ENCODE measurements around the gene SLC28A1.
A peak's percentile ranks its signal among the peaks of the same experiment; 100 is the strongest.

Gene SLC28A1

DNA sequence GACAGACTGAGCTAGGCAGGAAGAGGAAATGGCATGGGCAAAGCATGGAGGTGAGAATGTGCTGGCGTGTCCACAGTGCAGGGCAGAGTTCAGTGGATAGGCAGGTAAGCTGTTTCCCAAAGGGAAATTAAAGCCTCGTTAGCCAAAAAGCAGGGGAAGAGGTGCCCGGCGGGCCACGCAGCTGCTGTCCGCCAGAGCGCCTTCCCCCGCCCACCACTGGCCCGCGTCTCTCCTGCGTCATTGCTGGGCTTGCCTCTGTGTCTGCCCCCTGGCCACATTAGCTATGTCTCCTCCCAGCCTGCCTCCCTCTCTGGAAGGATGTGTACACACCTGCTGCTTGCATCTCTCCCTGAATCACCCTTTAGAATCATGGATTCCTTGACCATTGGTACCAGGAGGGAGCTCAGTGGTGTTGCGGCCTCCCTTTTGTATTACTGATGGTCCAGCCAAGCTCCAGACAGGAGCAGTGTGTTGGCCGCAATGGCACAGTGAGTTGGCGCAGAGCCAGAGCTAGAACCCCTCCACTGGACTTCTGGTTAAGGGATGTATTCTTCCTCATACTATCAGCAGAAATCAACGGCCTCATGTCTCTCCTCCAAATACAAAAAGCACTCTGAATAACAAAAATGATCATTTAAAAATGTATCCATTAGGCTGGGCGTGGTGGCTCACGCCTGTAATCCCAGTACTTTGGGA lies 26.6 kb downstream of the SLC28A1 start:
- no peak for DNase-seq (ENCODE audit: low read depth)

GRCh38 chr15:84911879-84912660 lies 27.6 kb downstream of the SLC28A1 start:
- peak; percentile 98 for DNase-seq (ENCODE audit: low read depth)

DNA sequence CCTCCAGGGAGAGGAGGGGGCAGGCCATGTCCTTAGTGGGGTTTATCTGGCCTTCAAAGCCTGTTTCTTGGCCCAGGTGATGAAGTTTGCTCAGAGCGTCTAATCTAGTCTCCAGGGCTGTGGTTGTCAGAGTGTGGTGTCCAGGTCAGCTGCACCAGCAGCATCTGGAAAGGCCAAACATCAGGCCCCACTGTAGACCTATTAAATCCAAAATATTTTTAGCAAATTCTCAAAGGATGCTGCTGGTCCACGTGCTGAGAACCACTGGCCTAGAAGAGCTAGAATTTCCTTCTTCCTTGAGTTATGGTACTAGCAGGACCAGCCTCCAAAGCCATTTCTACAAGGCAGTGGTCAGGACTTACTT lies 28.9 kb downstream of the SLC28A1 start:
- no peak for DNase-seq (ENCODE audit: low read depth)

GRCh38 chr15:84914351-84914750 lies 29.9 kb downstream of the SLC28A1 start:
- no peak for DNase-seq (ENCODE audit: low read depth)

DNA sequence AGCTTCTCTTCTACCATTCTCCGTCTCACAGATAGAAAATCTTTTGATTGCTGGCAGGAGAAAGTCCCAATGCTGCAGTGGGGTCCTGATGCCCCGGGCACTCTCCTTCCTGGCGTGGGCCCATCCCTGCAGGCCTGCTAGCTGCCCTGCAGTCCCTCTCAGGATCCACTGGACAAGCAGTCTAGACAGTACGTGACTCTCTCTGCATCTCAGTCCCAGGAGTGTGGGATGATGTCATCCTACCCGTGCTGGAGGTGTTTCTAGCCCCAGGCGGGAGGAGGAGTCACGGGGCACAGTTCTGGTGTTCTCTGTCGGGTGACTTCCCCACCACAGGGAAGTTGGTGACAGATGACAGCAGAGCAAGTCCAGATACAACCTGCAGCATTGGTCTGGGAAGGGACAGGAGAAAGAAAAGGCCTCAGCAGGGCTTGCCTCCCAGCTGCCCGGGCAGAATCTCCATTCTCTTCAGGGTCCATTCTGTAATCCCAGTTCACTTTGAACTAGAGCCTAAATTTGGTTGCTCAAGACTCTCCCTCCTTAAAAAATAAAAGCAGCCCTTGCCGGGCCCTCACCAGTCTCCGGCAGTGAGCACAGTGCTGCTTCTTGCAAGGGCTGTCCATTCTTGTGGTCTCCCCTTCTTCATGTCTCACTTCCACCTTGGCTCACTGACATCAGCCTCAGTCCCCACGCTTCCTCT lies 30.6 kb downstream of the SLC28A1 start:
- peak; percentile 70 for DNase-seq (ENCODE audit: low read depth)

DNA sequence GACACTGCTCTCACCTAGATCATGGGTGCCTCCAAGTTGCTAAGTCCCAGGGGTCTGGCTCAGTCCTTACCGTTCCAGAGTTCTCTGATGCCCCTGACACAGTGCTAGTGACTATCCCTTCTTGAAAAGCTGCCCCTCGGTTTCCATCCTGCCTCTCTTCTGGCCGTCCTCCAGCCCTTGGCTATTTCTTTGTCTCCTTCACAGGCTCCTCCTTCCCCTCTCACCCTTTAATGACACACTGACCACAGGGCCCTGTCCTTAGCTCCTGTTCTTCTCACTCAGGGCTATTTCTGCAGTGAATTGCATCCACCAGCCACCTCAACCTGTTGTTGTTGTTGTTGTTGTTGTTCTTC lies 31.1 kb downstream of the SLC28A1 start:
- no peak for DNase-seq (ENCODE audit: low read depth)

DNA sequence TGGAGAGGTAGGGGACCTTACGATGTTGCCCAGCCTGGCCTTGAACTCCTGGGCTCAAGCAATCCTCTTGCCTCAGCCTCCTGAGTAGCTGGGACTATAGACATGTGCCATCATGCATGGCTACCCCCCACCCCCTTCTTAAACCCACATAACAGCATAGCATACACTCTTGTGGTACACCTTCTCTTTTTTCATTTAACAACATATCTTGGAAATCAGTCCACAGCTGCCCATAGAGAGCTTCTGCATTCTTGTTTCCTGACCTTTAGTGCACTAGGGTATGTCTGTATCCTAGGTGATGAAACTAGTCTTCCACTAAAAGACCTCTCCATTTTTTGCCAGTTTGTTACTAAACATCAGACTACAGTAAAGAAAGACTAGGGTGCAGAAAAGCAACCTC lies 33.0 kb downstream of the SLC28A1 start:
- no peak for DNase-seq (ENCODE audit: low read depth)

DNA sequence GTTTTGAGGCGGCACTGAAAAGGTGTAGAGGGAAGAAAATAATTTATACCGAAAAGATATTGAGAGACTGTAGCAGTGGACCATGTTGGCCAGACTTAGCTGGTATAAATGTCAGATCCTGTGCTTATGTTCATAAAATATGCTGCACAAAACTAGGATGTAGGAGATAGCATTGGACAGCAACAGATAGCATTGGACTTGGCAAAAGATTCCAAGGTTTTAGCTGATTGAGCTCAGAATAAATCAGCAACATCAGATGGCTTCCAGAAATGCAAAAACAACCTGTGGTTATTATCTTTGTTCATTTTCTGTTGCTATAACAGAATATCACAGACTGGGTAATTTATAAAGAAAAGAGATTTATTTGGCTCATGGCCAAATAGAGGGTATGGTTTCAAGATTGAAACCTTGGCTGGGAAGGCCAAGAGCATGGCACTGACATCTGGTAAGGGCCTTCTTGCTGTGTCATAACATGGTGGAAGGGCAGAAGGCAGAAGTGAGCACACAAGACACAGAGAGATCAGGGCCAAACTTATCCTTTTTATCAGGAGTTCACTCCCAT lies 34.7 kb downstream of the SLC28A1 start:
- DNase-seq (ENCODE audit: low read depth): no peak

DNA sequence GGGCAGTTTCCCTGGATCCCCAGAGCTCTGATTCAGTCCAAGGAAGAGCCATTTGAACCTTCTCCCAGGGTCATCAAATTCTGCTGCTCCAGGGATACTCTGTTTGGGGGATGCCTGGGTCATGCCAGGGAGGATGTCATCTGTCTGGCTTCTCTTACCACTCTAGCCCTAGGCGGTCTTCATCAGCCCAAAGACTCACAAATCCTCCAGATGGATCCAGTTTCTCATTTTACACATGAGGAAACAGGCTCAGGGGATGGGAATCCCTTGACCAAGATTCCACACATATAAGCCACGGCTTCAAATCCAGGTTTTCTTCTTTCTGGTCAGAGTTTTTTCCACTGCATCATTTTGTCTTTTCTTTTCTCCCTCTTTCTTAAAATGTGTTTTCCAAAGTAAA lies 36.7 kb downstream of the SLC28A1 start:
- DNase-seq (ENCODE audit: low read depth): no peak

DNA sequence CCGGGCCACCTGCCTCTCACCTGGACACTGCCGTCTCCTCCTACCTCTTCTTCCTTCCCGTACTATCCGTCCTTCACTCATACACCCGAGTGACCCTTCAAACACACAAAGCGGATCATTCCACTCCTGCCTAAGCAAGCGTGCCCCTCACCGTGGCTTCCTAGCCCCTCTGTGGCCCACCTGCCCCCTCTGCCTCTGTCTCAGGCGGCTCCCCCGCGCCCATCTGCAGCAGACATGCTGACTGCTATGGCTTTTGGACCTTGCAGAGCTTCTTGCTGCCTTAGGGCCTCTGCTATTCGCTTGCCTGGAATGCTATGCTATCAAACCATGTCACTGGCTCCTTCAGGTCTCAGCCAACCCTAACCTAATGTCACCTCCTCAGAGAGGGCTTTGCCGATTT lies 38.1 kb downstream of the SLC28A1 start:
- no peak for DNase-seq (ENCODE audit: low read depth)

GRCh38 chr15:84924077-84924731 lies 39.7 kb downstream of the SLC28A1 start:
- DNase-seq (ENCODE audit: low read depth): peak; percentile 34

- DNase-seq (ENCODE audit: low read depth): peak; percentile 65
Observed at GRCh38 chr15:84924821-84925569, 40.5 kb downstream of the SLC28A1 start.

DNA sequence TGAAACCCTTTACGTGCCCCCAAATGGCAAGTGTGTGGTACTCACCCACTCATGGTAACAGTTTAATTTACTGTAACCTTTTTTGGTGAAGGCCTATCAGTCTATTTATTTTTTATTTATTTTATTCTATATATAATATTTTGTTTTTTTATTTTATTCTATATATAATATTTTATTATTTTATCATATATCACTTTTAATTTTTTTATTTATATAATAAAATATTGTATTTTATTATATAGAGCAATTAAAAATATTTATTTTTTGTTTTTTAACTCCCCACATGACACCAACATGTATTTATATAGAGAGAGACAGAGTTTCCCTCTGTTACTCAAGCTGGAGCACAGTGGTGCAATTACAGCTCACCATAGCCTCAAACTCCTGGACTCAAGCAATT lies 41.4 kb downstream of the SLC28A1 start:
- DNase-seq (ENCODE audit: low read depth): no peak

DNA sequence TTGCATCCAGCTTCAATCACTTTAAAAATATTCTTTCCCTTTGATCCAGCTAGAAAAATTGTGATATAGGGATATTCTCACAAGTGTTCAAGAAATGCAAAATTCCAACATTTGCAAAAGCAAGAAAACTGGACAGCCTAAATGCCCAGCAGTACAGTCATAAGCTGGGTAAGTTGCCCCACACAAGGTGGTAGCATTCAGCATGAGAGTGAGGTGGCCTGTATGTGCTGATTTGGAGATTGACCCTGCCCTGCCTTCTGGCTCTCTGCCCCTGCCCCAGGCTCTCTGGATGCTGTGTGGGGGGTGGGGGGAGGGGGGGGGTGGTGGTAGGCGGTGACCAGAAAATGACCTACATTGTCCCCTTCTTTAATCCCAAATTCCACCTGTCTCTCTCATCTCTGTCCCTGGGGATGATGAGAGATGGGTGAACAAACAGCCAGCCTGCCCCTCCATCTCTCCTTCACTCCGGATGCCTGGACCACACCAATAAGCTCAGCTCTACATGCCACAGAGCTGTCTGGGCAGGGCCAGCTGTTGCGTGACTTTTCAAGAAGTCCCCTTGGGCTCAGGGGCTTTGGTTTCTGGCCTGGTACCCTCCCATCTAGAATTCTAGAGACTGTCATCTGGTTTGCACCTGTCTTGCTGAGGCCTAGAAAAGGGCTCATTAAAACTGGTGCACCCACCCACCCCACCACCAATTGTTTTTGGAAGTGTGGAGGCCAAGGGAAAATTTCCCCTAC lies 42.2 kb downstream of the SLC28A1 start:
- no peak for DNase-seq (ENCODE audit: low read depth)

- no peak for DNase-seq (ENCODE audit: low read depth)
Observed at GRCh38 chr15:84928843-84929168, 44.3 kb downstream of the SLC28A1 start.

GRCh38 chr15:84929795-84930603 lies 45.5 kb downstream of the SLC28A1 start:
- DNase-seq (ENCODE audit: low read depth): no peak

DNA sequence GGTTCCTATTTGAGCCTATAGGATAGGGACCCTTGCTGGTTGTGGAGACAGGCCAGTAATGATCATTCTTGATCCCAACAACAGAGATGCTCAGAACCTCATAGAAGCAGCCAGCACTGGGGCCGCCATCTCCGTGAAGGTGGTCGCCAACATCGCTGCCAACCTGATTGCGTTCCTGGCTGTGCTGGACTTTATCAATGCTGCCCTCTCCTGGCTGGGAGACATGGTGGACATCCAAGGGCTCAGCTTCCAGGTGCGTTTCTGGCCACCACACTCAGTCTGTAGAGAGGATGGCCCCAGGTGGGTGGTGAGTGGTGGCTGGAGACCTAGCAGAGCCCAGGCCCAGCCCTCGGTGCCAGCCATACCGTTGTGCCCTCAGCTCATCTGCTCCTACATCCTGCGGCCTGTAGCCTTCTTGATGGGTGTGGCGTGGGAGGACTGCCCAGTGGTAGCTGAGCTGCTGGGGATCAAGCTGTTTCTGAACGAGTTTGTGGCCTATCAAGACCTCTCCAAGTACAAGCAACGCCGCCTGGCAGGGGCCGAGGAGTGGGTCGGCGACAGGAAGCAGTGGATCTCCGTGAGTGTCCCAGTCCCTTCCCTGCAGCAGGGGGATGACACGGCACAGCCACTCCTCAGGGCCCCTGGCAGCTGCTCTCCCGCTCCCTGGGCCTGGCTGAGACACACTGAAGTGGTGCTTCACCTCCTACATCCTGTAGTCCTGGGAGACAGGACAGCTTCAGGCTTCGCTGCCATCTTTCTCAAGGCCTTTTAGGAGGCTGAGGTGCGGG lies 50.7 kb downstream of the SLC28A1 start:
- no peak for DNase-seq (ENCODE audit: low read depth)

DNA sequence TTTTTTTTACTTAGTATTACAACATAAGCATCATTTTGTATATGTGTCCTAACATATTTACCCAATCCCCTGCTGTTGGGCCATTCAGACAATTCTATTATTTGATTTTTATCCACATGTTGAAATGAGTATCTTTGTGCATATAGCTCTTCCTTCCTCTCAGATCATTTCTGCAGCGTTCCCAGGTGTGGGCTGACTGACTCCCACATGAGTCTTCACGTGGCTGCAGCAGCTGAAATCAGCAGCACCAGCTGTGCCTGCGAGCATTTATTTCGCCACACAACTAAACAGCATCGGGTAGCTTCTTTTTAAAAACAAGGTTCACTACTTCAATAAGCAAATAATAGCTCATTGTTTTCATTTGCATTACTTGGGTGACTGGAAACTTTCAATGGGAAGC lies 52.7 kb downstream of the SLC28A1 start:
- no peak for DNase-seq (ENCODE audit: low read depth)

DNA sequence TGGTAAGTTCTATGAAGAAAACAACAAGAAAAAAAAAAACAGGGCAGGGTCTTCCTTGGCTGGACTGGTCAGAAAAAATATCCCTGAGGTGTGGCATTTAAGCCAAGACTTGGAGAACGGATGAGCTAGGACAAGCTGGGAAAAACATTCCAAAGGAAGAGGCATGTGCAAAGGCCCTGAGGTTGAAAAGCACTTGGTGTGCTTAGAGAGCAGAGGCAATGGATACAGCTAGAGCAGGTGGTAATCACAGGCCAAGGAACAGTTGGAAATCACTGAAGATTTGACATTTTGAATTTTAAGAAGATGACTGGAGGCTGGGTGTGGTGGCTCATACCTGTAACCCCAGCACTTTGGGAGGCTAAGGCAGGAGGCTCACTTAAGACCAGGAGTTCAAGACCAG lies 54.3 kb downstream of the SLC28A1 start:
- DNase-seq (ENCODE audit: low read depth): no peak
